ENCODE data around the gene INTS3.

DNA sequence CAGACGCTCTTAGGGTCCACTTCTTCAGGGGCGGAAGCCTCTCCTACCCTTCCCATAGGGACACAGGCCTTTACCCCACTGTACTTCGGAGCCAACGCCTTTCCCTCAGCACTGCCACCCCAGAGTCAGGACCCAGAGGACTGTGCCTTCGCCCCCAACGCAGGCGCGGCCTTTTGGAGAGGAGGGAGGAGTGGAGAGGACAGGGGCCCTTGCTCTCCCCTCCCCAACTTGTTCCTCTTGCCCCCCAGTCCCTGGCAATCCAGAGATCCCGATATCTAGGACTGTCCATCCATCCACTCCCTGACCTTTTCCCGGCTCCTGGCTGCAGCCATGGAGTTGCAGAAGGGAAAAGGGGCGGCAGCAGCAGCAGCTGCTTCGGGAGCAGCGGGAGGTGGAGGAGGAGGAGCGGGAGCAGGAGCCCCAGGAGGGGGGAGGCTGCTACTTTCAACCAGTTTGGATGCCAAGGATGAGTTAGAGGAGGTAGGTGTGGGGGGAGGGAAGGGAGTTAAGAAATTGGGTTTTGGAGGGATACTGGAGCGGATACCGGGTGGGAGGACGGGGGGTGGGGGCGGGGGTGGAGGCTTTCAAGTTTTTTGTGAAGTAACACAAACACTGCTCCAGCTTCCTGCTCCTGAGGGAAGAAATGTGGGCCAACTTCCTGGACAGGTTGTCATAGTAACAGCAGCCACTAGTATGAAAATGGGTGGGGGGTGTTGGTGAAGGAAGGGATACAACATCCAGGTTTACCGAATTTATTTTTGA is 636 bp downstream of the INTS3 start:
- TF ChIP-seq, protein P1, sequence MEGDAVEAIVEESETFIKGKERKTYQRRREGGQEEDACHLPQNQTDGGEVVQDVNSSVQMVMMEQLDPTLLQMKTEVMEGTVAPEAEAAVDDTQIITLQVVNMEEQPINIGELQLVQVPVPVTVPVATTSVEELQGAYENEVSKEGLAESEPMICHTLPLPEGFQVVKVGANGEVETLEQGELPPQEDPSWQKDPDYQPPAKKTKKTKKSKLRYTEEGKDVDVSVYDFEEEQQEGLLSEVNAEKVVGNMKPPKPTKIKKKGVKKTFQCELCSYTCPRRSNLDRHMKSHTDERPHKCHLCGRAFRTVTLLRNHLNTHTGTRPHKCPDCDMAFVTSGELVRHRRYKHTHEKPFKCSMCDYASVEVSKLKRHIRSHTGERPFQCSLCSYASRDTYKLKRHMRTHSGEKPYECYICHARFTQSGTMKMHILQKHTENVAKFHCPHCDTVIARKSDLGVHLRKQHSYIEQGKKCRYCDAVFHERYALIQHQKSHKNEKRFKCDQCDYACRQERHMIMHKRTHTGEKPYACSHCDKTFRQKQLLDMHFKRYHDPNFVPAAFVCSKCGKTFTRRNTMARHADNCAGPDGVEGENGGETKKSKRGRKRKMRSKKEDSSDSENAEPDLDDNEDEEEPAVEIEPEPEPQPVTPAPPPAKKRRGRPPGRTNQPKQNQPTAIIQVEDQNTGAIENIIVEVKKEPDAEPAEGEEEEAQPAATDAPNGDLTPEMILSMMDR (IDR thresholded peaks at IDR 0.05; ENCODE audit: low read length), result no peak
- TF ChIP-seq EZH2 (optimal IDR thresholded peaks at IDR 0.05; ENCODE audit: low read depth, low read length), result no peak
- TF ChIP-seq EZH2phosphoT487 (IDR thresholded peaks at IDR 0.05; ENCODE audit: low read length), result no peak
